Mesendoderm (in vitro differentiated cells): ENCODE data around the gene SKI.

ENCODE experiments used
- DNase-seq: peaks from one replicate; pipeline ENCODE4 v3.0.0; 2013
- H2AK5ac ChIP-seq: 2 replicates; pipeline ENCODE4 v1.6.1; 2013; ENCODE audit warnings: low read length, inconsistent platforms
- H2BK120ac ChIP-seq: 2 replicates; pipeline ENCODE4 v1.6.1; 2013; ENCODE audit warnings: low read depth, mild to moderate bottlenecking, low read length, moderate library complexity, mixed read lengths
- H2BK15ac ChIP-seq: replicated peaks from 2 replicates; pipeline ENCODE4 v1.6.1; 2013; ENCODE audit warnings: low read depth, mild to moderate bottlenecking, moderate library complexity
- H2BK5ac ChIP-seq: 2 replicates; pipeline ENCODE4 v1.6.1; 2013; ENCODE audit warnings: low read length, inconsistent platforms
- H3K18ac ChIP-seq: 2 replicates; pipeline ENCODE4 v1.6.1; 2013; ENCODE audit warnings: mild to moderate bottlenecking, low read length, mixed read lengths
- H3K23ac ChIP-seq: one replicate; pipeline ENCODE4 v1.6.1; 2013; ENCODE audit warnings: low read length
- H3K27ac ChIP-seq: 2 replicates; pipeline ENCODE4 v1.5.1; 2013; ENCODE audit warnings: low read depth, mild to moderate bottlenecking, inconsistent platforms, low read length, moderate library complexity
- H3K27me3 ChIP-seq: 2 replicates; pipeline ENCODE4 v1.6.1; 2013; ENCODE audit warnings: low read length, control low read depth, mild to moderate bottlenecking, inconsistent platforms; ENCODE audit not compliant: insufficient read depth, poor library complexity
- H3K36me3 ChIP-seq: 2 replicates; pipeline ENCODE4 v1.6.1; 2013; ENCODE audit warnings: low read length, inconsistent platforms; ENCODE audit not compliant: control insufficient read depth, insufficient read depth
- H3K4ac ChIP-seq: one replicate; pipeline ENCODE4 v1.6.1; 2013; ENCODE audit warnings: low read depth, mild to moderate bottlenecking, low read length, moderate library complexity
- H3K4me1 ChIP-seq: 2 replicates; pipeline ENCODE4 v1.6.1; 2013; ENCODE audit warnings: low read depth, low read length, inconsistent platforms; ENCODE audit not compliant: control insufficient read depth
- H3K4me2 ChIP-seq: 2 replicates; pipeline ENCODE4 v1.6.1; 2013; ENCODE audit warnings: low read length
- H3K4me3 ChIP-seq: 2 replicates; pipeline ENCODE4 v1.5.1; 2013; ENCODE audit warnings: mild to moderate bottlenecking, low read length
- H3K56ac ChIP-seq: one replicate; pipeline ENCODE4 v1.6.1; 2013; ENCODE audit warnings: low read length
- H3K79me1 ChIP-seq: 2 replicates; pipeline ENCODE4 v1.6.1; 2013; ENCODE audit warnings: low read length, inconsistent platforms
- H3K79me2 ChIP-seq: 2 replicates; pipeline ENCODE4 v1.6.1; 2013; ENCODE audit warnings: mild to moderate bottlenecking, low read length; ENCODE audit not compliant: control insufficient read depth, insufficient read depth
- H3K9ac ChIP-seq: 2 replicates; pipeline ENCODE4 v1.6.1; 2013; ENCODE audit warnings: low read length, inconsistent platforms
- H4K5ac ChIP-seq: one replicate; pipeline ENCODE4 v1.6.1; 2013; ENCODE audit warnings: low read length
- H4K8ac ChIP-seq: one replicate; pipeline ENCODE4 v1.6.1; 2013; ENCODE audit warnings: low read depth, mild to moderate bottlenecking, control low read depth, low read length, moderate library complexity
- WGBS: extraction: QIAGEN DNeasy Blood & Tissue Kit; methylation state at CpG from one replicate; pipeline ENCODE4 v1.1.7; 2013; ENCODE audit warnings: low lambda C conversion rate, missing lambda C conversion rate; ENCODE audit not compliant: insufficient coverage; ENCODE audit errors: extremely low coverage; 5-methylcytosine and 5-hydroxymethylcytosine counted together

SKI gene

GRCh38 chr1:2308844-2309243, 80.7 kb downstream of the SKI start:
- no peak overlapping the region for H2AK5ac ChIP-seq
- H2BK5ac ChIP-seq: no peak overlapping the region
- no peak overlapping the region for H3K4ac ChIP-seq
- H2BK15ac ChIP-seq: no peak overlapping the region
- peaks cover 3% of the 10 kb centered on the region for H3K4me1 ChIP-seq
- no peaks in the 10 kb centered on the region for H3K79me2 ChIP-seq
- H4K5ac ChIP-seq: no peak overlapping the region
- no peak overlapping the region for H3K18ac ChIP-seq
- no peak overlapping the region for H3K4me3 ChIP-seq
- peaks cover 11% of the 10 kb centered on the region for H3K36me3 ChIP-seq
- H3K4me2 ChIP-seq: no peak overlapping the region
- no peak overlapping the region for H4K8ac ChIP-seq
- WGBS: no CpG with 5 or more reads among the region's 20 CpGs
- no peak overlapping the region for H3K27ac ChIP-seq
- H3K23ac ChIP-seq: no peak overlapping the region
- H3K27me3 ChIP-seq: no peaks in the 10 kb centered on the region
- no peak for DNase-seq
- no peak overlapping the region for H3K56ac ChIP-seq
- peaks cover 2% of the 10 kb centered on the region for H3K79me1 ChIP-seq
- no peak overlapping the region for H2BK120ac ChIP-seq
- no peak overlapping the region for H3K9ac ChIP-seq

DNA sequence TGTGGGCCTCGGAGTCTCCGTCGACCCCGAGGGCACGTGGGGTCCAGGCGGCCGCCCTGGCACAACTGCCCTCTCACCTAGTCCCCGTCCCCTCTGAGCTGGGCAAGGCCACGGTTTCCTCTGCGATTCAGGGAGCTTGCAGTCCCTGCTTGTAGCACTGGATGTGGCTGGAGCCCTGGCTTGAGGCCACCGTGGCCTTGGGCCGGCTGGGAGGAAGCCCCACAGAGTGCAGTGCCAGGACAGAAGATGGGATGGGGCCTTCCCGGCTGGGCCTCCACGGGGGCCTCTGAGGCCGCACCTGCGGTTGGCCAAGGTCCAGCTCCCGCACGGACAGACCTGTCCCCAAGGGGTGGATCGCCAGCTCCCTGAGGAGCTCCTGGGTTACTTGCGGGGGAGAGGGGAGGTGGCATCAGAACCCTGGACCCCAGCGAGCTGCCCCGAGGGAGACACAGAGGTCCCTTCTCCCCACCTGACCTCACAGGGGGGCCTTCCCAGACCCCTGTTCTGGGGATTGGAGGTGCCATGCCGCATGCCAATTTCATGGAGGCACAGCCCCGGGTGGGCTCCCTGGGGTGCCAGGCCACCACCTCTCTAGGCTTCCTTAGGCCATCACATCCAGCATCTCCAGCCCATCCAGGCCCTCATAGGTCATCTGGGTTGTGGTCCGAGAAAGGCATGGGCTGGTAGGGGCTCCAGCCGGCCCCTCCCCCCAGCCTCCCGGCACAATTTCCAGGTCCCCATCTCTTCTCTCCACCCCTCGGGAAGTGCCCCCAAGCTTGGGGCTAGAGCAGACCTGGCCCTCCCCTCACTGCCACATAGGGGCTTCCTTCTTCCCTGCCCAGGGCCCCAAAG, 82.4 kb downstream of the SKI start:
- Histone ChIP-seq H3K23ac (no peak overlapping the region), H3K4me1 (peaks cover 3% of the 10 kb centered on the region), H3K4ac (no peak overlapping the region), H4K5ac (no peak overlapping the region), H3K56ac (peak overlapping the region; percentile 35), H3K27me3 (no peaks in the 10 kb centered on the region), H3K36me3 (peaks cover 8% of the 10 kb centered on the region), H3K9ac (no peak overlapping the region), H3K79me2 (no peaks in the 10 kb centered on the region), H3K18ac (no peak overlapping the region), H3K27ac (no peak overlapping the region), H3K4me3 (no peak overlapping the region), H2BK5ac (no peak overlapping the region), H4K8ac (no peak overlapping the region), H2BK120ac (no peak overlapping the region), H2BK15ac (no peak overlapping the region), H3K79me1 (no peaks in the 10 kb centered on the region), H3K4me2 (no peak overlapping the region), H2AK5ac (no peak overlapping the region)
- no peak for DNase-seq
- WGBS: no CpG with 5 or more reads among the region's 28 CpGs

GRCh38 chr1:2311184-2312032, 83.3 kb downstream of the SKI start:
- H2BK120ac ChIP-seq: no peak overlapping the region
- no peak overlapping the region for H2BK5ac ChIP-seq
- peak overlapping the region; percentile 52 for H3K56ac ChIP-seq
- H3K18ac ChIP-seq: no peak overlapping the region
- H4K5ac ChIP-seq: no peak overlapping the region
- no peak overlapping the region for H4K8ac ChIP-seq
- H3K4ac ChIP-seq: no peak overlapping the region
- no peaks in the 10 kb centered on the region for H3K79me2 ChIP-seq
- no peak overlapping the region for H3K4me3 ChIP-seq
- H3K23ac ChIP-seq: no peak overlapping the region
- H3K4me1 ChIP-seq: peaks cover 3% of the 10 kb centered on the region
- peaks cover 8% of the 10 kb centered on the region for H3K36me3 ChIP-seq
- DNase-seq: peak; percentile 88
- no CpG with 5 or more reads among the region's 21 CpGs for WGBS
- H2BK15ac ChIP-seq: no peak overlapping the region
- H2AK5ac ChIP-seq: no peak overlapping the region
- no peaks in the 10 kb centered on the region for H3K79me1 ChIP-seq
- H3K27ac ChIP-seq: no peak overlapping the region
- H3K27me3 ChIP-seq: no peaks in the 10 kb centered on the region
- H3K4me2 ChIP-seq: no peak overlapping the region
- peak overlapping the region; percentile 53 for H3K9ac ChIP-seq

GRCh38 chr1:2312160-2312514, 84.0 kb downstream of the SKI start:
- H3K27ac ChIP-seq: no peak overlapping the region
- H2BK5ac ChIP-seq: no peak overlapping the region
- H4K5ac ChIP-seq: no peak overlapping the region
- no peak overlapping the region for H2AK5ac ChIP-seq
- no CpG with 5 or more reads among the region's 10 CpGs for whole genome bisulfite sequencing
- H3K18ac ChIP-seq: no peak overlapping the region
- H3K4me1 ChIP-seq: peaks cover 3% of the 10 kb centered on the region
- no peak overlapping the region for H3K4ac ChIP-seq
- H4K8ac ChIP-seq: no peak overlapping the region
- H3K79me2 ChIP-seq: no peaks in the 10 kb centered on the region
- no peak overlapping the region for H3K9ac ChIP-seq
- H3K23ac ChIP-seq: no peak overlapping the region
- no peak for DNase-seq
- no peak overlapping the region for H2BK120ac ChIP-seq
- no peak overlapping the region for H2BK15ac ChIP-seq
- H3K56ac ChIP-seq: peak overlapping the region; percentile 22
- no peaks in the 10 kb centered on the region for H3K27me3 ChIP-seq
- no peak overlapping the region for H3K4me2 ChIP-seq
- peaks cover 7% of the 10 kb centered on the region for H3K36me3 ChIP-seq
- H3K79me1 ChIP-seq: no peaks in the 10 kb centered on the region
- no peak overlapping the region for H3K4me3 ChIP-seq

- Histone ChIP-seq H2BK15ac (no peak overlapping the region), H3K36me3 (peaks cover 2% of the 10 kb centered on the region), H3K4me2 (no peak overlapping the region), H2AK5ac (no peak overlapping the region), H3K27me3 (no peaks in the 10 kb centered on the region), H2BK5ac (no peak overlapping the region), H4K5ac (no peak overlapping the region), H3K79me1 (no peaks in the 10 kb centered on the region), H3K23ac (no peak overlapping the region), H3K27ac (no peak overlapping the region), H4K8ac (no peak overlapping the region), H3K9ac (no peak overlapping the region), H2BK120ac (no peak overlapping the region), H3K79me2 (no peaks in the 10 kb centered on the region), H3K4me1 (peaks cover 3% of the 10 kb centered on the region), H3K4ac (no peak overlapping the region), H3K56ac (no peak overlapping the region), H3K4me3 (no peak overlapping the region), H3K18ac (no peak overlapping the region)
- DNase-seq: no peak
- no CpG with 5 or more reads among the region's 24 CpGs for WGBS
Observed at GRCh38 chr1:2312515-2313301, 84.6 kb downstream of the SKI start.
